Hepatocyte (in vitro differentiated cells): ENCODE data around the gene CDC45. TPM values are rescaled to one million over a fixed set of nuclear protein-coding genes. Genes with fewer than 3 reads are reported as not detected.

ENCODE experiments used
- DNase-seq: peaks from one replicate; pipeline ENCODE4 v3.0.0-alpha.2; 2016; ENCODE audit warnings: low spot score
- H2AFZ ChIP-seq: fragments of 200-600 bp; sonication (generic); 2 replicates; pipeline ENCODE4 v1.6.0; 2016; ENCODE audit warnings: antibody characterized with exemption, mild to moderate bottlenecking
- H3K27ac ChIP-seq: fragments of 200-600 bp; sonication (generic); 2 replicates; pipeline ENCODE4 v1.5.1; 2016; ENCODE audit warnings: mild to moderate bottlenecking
- H3K27me3 ChIP-seq: fragments of 200-600 bp; sonication (generic); 2 replicates; pipeline ENCODE4 v1.6.1; 2016
- H3K36me3 ChIP-seq: fragments of 200-600 bp; sonication (generic); replicated peaks from 2 replicates; pipeline ENCODE4 v1.5.1; 2016; ENCODE audit warnings: low read depth; ENCODE audit not compliant: insufficient read depth
- H3K4me1 ChIP-seq: fragments of 200-600 bp; sonication (generic); 2 replicates; pipeline ENCODE4 v1.5.1; 2016; ENCODE audit warnings: mild to moderate bottlenecking, moderate library complexity; ENCODE audit not compliant: insufficient read depth
- H3K4me2 ChIP-seq: fragments of 200-600 bp; sonication (generic); 2 replicates; pipeline ENCODE4 v1.6.0; 2016
- H3K4me3 ChIP-seq: fragments of 200-600 bp; sonication (generic); 2 replicates; pipeline ENCODE4 v1.5.1; 2016; ENCODE audit warnings: mild to moderate bottlenecking
- H3K79me2 ChIP-seq: fragments of 200-600 bp; sonication (generic); 2 replicates; pipeline ENCODE4 v1.6.0; 2017; ENCODE audit warnings: mild to moderate bottlenecking
- H3K9me2 ChIP-seq: fragments of 200-600 bp; sonication (generic); replicated peaks from 2 replicates; pipeline ENCODE4 v1.6.0; 2017; ENCODE audit warnings: mild to moderate bottlenecking; ENCODE audit not compliant: insufficient read depth
- H3K9me3 ChIP-seq: fragments of 200-600 bp; sonication (generic); 2 replicates; pipeline ENCODE4 v1.5.1; 2016; ENCODE audit warnings: low read depth, mild to moderate bottlenecking
- H4K20me1 ChIP-seq: fragments of 200-600 bp; sonication (generic); 2 replicates; pipeline ENCODE4 v1.6.0; 2016; ENCODE audit warnings: mild to moderate bottlenecking; ENCODE audit not compliant: insufficient read depth, poor library complexity, severe bottlenecking
- CTCF ChIP-seq: fragments of 200-600 bp; sonication (generic); IDR thresholded peaks from 2 replicates; pipeline ENCODE4 v1.5.1; 2016; ENCODE audit warnings: antibody characterized with exemption, mild to moderate bottlenecking; ENCODE audit not compliant: poor library complexity
- EZH2 ChIP-seq: fragments of 200-600 bp; sonication (generic); IDR thresholded peaks from 2 replicates; pipeline ENCODE4 v1.6.1; 2016; ENCODE audit warnings: antibody characterized with exemption, mild to moderate bottlenecking, borderline replicate concordance
- EZH2phosphoT487 ChIP-seq: fragments of 200-600 bp; sonication (generic); IDR thresholded peaks from one replicate; pipeline ENCODE4 v1.6.1; 2018; ENCODE audit warnings: antibody characterized with exemption, mild to moderate bottlenecking, low read depth, moderate library complexity; ENCODE audit not compliant: unreplicated experiment, severe bottlenecking
- WGBS: methylation state at CpG from one replicate; pipeline ENCODE4 v1.1.6; 2016; ENCODE audit warnings: low lambda C conversion rate; ENCODE audit errors: missing lambda C conversion rate; 5-methylcytosine and 5-hydroxymethylcytosine counted together
- polyA plus RNA-seq: library from polyadenylated mRNA; unstranded; fragments of >200 nt; fragmentation: Nextera tagmentation; extraction: Ambion mirVana; gene quantifications from 2 replicates; pipeline ENCODE4 v1.2.1, GENCODE V29; 2016
- total RNA-seq: library from RNA; depleted of rRNA; stranded (reverse); fragments of >200 nt; gene quantifications from 2 replicates; pipeline ENCODE4 v1.2.3, GENCODE V29; 2014

The CDC45 gene
- total and polyA plus RNA-seq, 2 experiments from 2014 or later: 3.5 to 6.5 TPM

DNA sequence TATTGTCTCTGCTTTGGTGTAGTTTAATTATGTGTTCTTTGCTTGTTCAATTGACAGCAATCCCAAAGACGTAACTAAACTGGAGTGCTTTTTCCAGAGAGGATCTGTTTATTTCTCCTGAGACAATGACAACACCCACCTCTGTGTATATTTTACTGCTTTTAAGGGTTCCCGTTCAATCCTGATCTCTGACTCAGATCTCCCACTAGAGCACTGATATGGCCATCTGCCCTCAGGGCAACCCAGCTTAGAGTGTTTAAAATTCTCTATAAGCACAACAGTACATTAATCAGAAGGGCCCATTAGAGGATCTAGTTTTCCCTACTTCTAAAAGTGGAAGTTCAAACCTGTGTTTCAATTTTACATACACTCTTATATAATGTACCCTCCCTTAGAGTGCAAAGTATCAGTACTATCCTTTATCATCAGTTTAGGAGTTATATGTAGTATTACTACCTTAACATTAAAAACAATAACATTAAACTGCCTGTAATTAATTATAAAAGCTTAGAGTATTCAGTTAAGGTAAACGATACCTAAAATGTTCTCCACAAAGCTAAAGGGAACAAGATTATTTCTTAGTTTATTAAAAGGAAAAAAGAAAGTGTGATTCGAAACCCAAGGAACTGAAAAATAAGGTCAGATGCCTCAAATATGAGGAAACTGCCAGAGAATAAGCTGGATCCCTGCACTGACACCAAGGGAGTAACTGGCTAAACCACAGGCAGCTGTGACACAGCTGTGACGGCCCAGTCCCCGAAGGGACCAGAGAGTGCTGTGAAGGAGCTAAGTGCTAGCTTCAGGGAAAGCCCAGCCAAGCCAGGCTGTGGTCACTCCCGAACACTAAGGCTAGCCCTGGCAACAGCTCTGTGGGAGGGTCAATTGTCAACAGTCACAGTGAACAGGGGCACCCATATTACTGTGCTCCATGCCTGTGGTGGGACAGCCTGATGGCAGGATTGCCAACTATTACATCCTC lies 15.9 kb upstream of the CDC45 start:
- Histone ChIP-seq H3K36me3 (no peaks in the 10 kb centered on the region), H3K9me3 (no peaks in the 10 kb centered on the region), H3K27me3 (no peaks in the 10 kb centered on the region), H2AFZ (no peak overlapping the region), H3K4me3 (no peak overlapping the region), H3K27ac (no peak overlapping the region), H4K20me1 (no peaks in the 10 kb centered on the region), H3K79me2 (no peaks in the 10 kb centered on the region), H3K9me2 (no peaks in the 10 kb centered on the region), H3K4me1 (no peaks in the 10 kb centered on the region), H3K4me2 (no peak overlapping the region)
- DNase-seq: no peak
- TF ChIP-seq EZH2 (no peak), CTCF (no peak), EZH2phosphoT487 (no peak)
- WGBS: 70% methylated on average over 7 of the region's 7 CpGs

DNA sequence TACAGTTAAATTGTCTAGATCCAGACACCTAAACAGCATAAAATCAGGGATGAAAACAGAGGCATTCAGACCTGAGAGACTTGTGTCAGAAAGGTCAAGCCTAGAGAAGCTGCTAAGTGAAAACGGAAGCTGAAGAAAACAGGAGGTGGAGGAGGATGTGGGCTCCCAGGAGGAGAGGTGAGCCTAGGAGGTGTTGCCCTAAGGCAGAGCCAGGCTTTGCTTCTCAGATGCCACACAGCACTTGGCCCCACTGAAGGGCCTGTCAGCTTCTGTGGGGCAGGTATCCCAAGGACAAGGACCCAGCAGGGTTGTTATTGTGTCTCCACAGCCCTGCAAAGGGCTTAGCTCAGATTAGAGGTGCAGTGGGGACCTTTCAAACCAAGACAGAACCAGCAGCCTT lies 15.2 kb upstream of the CDC45 start:
- DNase-seq: no peak
- TF ChIP-seq EZH2phosphoT487 (no peak), EZH2 (no peak), CTCF (no peak)
- 83% methylated on average over 1 of the region's 1 CpG for WGBS
- no peak overlapping the region for H3K27ac ChIP-seq
- H4K20me1 ChIP-seq: no peaks in the 10 kb centered on the region
- no peaks in the 10 kb centered on the region for H3K27me3 ChIP-seq
- no peak overlapping the region for H2AFZ ChIP-seq
- no peaks in the 10 kb centered on the region for H3K9me3 ChIP-seq
- no peaks in the 10 kb centered on the region for H3K36me3 ChIP-seq
- no peaks in the 10 kb centered on the region for H3K9me2 ChIP-seq
- no peak overlapping the region for H3K4me3 ChIP-seq
- no peaks in the 10 kb centered on the region for H3K79me2 ChIP-seq
- H3K4me1 ChIP-seq: no peaks in the 10 kb centered on the region
- no peak overlapping the region for H3K4me2 ChIP-seq

GRCh38 chr22:19464975-19465374 lies 14.7 kb upstream of the CDC45 start:
- Histone ChIP-seq H3K27ac (no peak overlapping the region), H3K36me3 (no peaks in the 10 kb centered on the region), H3K4me2 (no peak overlapping the region), H3K9me2 (no peaks in the 10 kb centered on the region), H3K79me2 (no peaks in the 10 kb centered on the region), H3K9me3 (no peaks in the 10 kb centered on the region), H3K27me3 (no peaks in the 10 kb centered on the region), H2AFZ (no peak overlapping the region), H3K4me1 (no peaks in the 10 kb centered on the region), H4K20me1 (no peaks in the 10 kb centered on the region), H3K4me3 (no peak overlapping the region)
- WGBS: 86% methylated on average over 4 of the region's 4 CpGs
- DNase-seq: no peak
- TF ChIP-seq EZH2: no peak

DNA sequence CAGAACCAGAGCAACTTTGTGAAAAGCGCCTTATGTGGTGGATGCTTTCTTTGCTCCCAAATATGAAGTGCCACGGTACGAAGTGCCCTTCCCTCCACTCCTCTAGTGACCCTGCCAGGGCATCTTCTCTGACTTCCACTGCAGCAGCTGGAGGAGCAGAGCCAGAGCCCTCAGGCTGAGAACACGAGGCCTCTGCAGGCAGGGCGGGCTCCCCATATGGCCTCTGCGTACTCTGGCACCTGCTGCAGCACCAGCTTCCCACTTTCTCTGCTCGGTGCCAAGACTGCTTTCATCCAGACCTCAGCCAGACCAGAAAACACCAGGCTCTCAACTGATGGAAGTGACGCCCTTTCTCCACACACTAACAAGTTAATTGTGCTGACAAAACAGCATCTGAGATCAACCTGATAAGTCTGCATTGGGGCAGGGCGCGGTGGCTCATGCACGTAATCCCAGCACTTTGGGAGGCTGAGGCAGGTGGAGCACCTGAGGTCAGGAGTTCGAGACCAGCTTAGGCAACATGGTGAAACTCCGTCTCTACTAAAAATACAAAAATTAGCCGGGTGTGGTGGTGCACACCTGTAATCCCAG lies 13.5 kb upstream of the CDC45 start:
- Histone ChIP-seq H3K4me3 (no peak overlapping the region), H2AFZ (no peak overlapping the region), H3K36me3 (no peaks in the 10 kb centered on the region), H3K9me2 (no peaks in the 10 kb centered on the region), H4K20me1 (no peaks in the 10 kb centered on the region), H3K4me2 (no peak overlapping the region), H3K27me3 (no peaks in the 10 kb centered on the region), H3K9me3 (no peaks in the 10 kb centered on the region), H3K27ac (no peak overlapping the region), H3K79me2 (no peaks in the 10 kb centered on the region), H3K4me1 (no peaks in the 10 kb centered on the region)
- TF ChIP-seq EZH2 (no peak), CTCF (no peak), EZH2phosphoT487 (no peak)
- 90% methylated on average over 14 of the region's 14 CpGs for WGBS
- DNase-seq: no peak
